SK-N-SH (cell line): ENCODE measurements around the gene C19orf33. TPM values are rescaled to one million over a fixed set of nuclear protein-coding genes. Genes with fewer than 3 reads are reported as not detected.

Experiments
- CTCF ChIA-PET: fragments of 300-600, 350-600 bp; formaldehyde crosslinking; extraction: SDS; loops from one replicate; lab custom pipeline; 2021; lab: Yijun Ruan, JAX
- POLR2A ChIA-PET: fragments of 350-600 bp; sonication (Branson Sonifier 250); formaldehyde crosslinking; extraction: SDS; loops from one replicate; lab custom pipeline; 2020; ENCODE audit warnings: antibody characterized with exemption, inconsistent platforms; lab: Yijun Ruan, JAX
- DNase-seq: peaks from one replicate; pipeline ENCODE4 v3.0.0; 2012
- H2AFZ ChIP-seq: fragments of 200-600 bp; sonication (generic); 2 replicates; pipeline ENCODE4 v1.8.1; 2016; ENCODE audit warnings: antibody characterized with exemption, mild to moderate bottlenecking, low read depth
- H3F3A ChIP-seq: fragments of 200-600 bp; sonication (generic); replicated peaks from 2 replicates; pipeline ENCODE3; 2016; ENCODE audit warnings: antibody characterized with exemption, mild to moderate bottlenecking; ENCODE audit not compliant: insufficient read depth
- H3K27ac ChIP-seq, 2 experiments: fragments of 200-500 bp in 1 of 2; fragments of 200-600 bp in 1 of 2; sonication (Bioruptor generic) in 1 of 2; sonication (generic), shearing (Covaris generic) in 1 of 2; 2 replicates each; pipeline versions ENCODE4 v1.5.1 to v1.6.1; 2014 to 2016; ENCODE audit warnings: low read depth in 2 of 2, inconsistent platforms in 1 of 2, low read length in 1 of 2, mild to moderate bottlenecking in 1 of 2, mixed read lengths in 1 of 2
- H3K27me3 ChIP-seq: fragments of 200-600 bp; sonication (generic), shearing (Covaris generic); 2 replicates; pipeline ENCODE4 v1.6.1; 2016; ENCODE audit warnings: mixed run types; ENCODE audit not compliant: insufficient read depth
- H3K36me3 ChIP-seq, 2 experiments: fragments of 200-500 bp in 1 of 2; fragments of 200-600 bp in 1 of 2; sonication (Bioruptor generic) in 1 of 2; sonication (generic) in 1 of 2; replicated peaks in 1 of 2; 2 replicates each; pipeline versions ENCODE3 to v1.5.1; 2014 to 2016; ENCODE audit warnings: low read length in 1 of 2, mild to moderate bottlenecking in 1 of 2; ENCODE audit not compliant: insufficient read depth in 2 of 2, control insufficient read depth in 1 of 2
- H3K4me1 ChIP-seq, 2 experiments: fragments of 200-500 bp in 1 of 2; fragments of 200-600 bp in 1 of 2; sonication (Bioruptor generic) in 1 of 2; sonication (generic), shearing (Covaris generic) in 1 of 2; 2 replicates each; pipeline versions ENCODE4 v1.5.1 to v1.6.1; 2014 to 2016; ENCODE audit warnings: low read depth in 1 of 2, low read length in 1 of 2, mixed run types in 1 of 2; ENCODE audit not compliant: insufficient read depth in 2 of 2, control insufficient read depth in 1 of 2
- H3K4me2 ChIP-seq: fragments of 200-600 bp; sonication (generic), shearing (Covaris generic); 2 replicates; pipeline ENCODE4 v1.6.1; 2017; ENCODE audit warnings: mixed run types
- H3K4me3 ChIP-seq, 2 experiments: fragments of 200-500 bp in 1 of 2; fragments of 200-600 bp in 1 of 2; sonication (Bioruptor generic) in 1 of 2; sonication (generic), shearing (Covaris generic) in 1 of 2; 2 replicates each; pipeline versions ENCODE4 v1.5.1 to v1.8.1; 2014 to 2016; ENCODE audit warnings: low read depth in 2 of 2, inconsistent platforms in 1 of 2, low read length in 1 of 2, mild to moderate bottlenecking in 1 of 2, mixed read lengths in 1 of 2, moderate library complexity in 1 of 2
- H3K79me2 ChIP-seq: fragments of 200-600 bp; sonication (generic); 2 replicates; pipeline ENCODE4 v1.8.1; 2017; ENCODE audit warnings: mild to moderate bottlenecking; ENCODE audit not compliant: insufficient read depth
- H3K9ac ChIP-seq: fragments of 200-600 bp; sonication (generic); 2 replicates; pipeline ENCODE4 v1.6.1; 2017; ENCODE audit warnings: mixed run types
- H3K9me2 ChIP-seq: fragments of 200-600 bp; sonication (generic); 2 replicates; pipeline ENCODE4 v1.6.1; 2017; ENCODE audit warnings: mixed run types
- H3K9me3 ChIP-seq: fragments of 200-600 bp; sonication (generic); 2 replicates; pipeline ENCODE4 v1.6.1; 2017; ENCODE audit warnings: mixed run types, mild to moderate bottlenecking, moderate library complexity
- H4K20me1 ChIP-seq: fragments of 200-600 bp; sonication (generic); 2 replicates; pipeline ENCODE4 v1.6.1; 2017; ENCODE audit warnings: mild to moderate bottlenecking, mixed run types; ENCODE audit not compliant: insufficient read depth
- CHD2 ChIP-seq: fragments of 150-350 bp; IDR thresholded peaks from 2 replicates; pipeline ENCODE4 v1.6.1; 2018; ENCODE audit warnings: low read length; ENCODE audit not compliant: partially characterized antibody
- EZH2phosphoT487 ChIP-seq: fragments of 200-600 bp; sonication (generic); IDR thresholded peaks from 2 replicates; pipeline ENCODE4 v1.6.1; 2017; ENCODE audit warnings: low read depth, mixed run types, mild to moderate bottlenecking, antibody characterized with exemption, moderate library complexity, borderline replicate concordance
- FOXM1 ChIP-seq: IDR thresholded peaks from 2 replicates; pipeline ENCODE4 v1.4.0; 2012; ENCODE audit warnings: low read depth, mild to moderate bottlenecking
- JUND ChIP-seq: IDR thresholded peaks from 2 replicates; pipeline ENCODE4 v1.4.0; 2012
- MAX ChIP-seq: IDR thresholded peaks from 2 replicates; pipeline ENCODE4 v1.4.0; 2012; ENCODE audit warnings: low read depth
- NFIC ChIP-seq: IDR thresholded peaks from 2 replicates; pipeline ENCODE4 v1.4.0; 2012; ENCODE audit warnings: borderline replicate concordance
- RCOR1 ChIP-seq: fragments of 150-350 bp; IDR thresholded peaks from 2 replicates; pipeline ENCODE4 v1.6.1; 2017; ENCODE audit warnings: antibody characterized with exemption, low read length
- REST ChIP-seq: IDR thresholded peaks from 2 replicates; pipeline ENCODE4 v1.6.1; 2012; ENCODE audit warnings: mild to moderate bottlenecking, low read depth, low read length, moderate library complexity
- RFX5 ChIP-seq: IDR thresholded peaks from 2 replicates; pipeline ENCODE4 v1.6.1; 2012; ENCODE audit warnings: mild to moderate bottlenecking, improper control_type of control experiment, low read length
- TCF12 ChIP-seq: IDR thresholded peaks from 2 replicates; pipeline ENCODE4 v1.4.0; 2012
- WGBS: methylation state at CpG from one replicate; pipeline ENCODE4 v1.1.6; 2017; ENCODE audit warnings: low lambda C conversion rate; 5-methylcytosine and 5-hydroxymethylcytosine counted together
- polyA plus RNA-seq, 3 experiments: library from polyadenylated mRNA; depleted of rRNA; stranded (reverse); fragments of >200 nt; gene quantifications; 2 replicates each; pipeline ENCODE4 v1.2.3, GENCODE V29; 2012
- TF ChIP-seq, protein P1 (sequence below): fragments of 150-350 bp; IDR thresholded peaks from 2 replicates; pipeline ENCODE4 v1.6.1; 2017; ENCODE audit warnings: antibody characterized with exemption, low read length, low read depth, borderline replicate concordance

Gene C19orf33
- polyA plus RNA-seq, 1 of the 3 experiments (the other 2 are of a cell fraction): not detected

GRCh38 chr19:38318660-38319059 is 14.6 kb downstream of the C19orf33 start:
- H3K9ac ChIP-seq: no peak overlapping the region
- H3K79me2 ChIP-seq: peaks cover 18% of the 10 kb centered on the region
- no peaks in the 10 kb centered on the region for H4K20me1 ChIP-seq
- H3F3A ChIP-seq: no peaks in the 10 kb centered on the region
- TF ChIP-seq JUND (no peak), RFX5 (no peak), EZH2phosphoT487 (no peak), CHD2 (no peak), RCOR1 (no peak), MAX (no peak), FOXM1 (no peak), REST (no peak), NFIC (peak; percentile 24; the same call in 1 of the 2 replicates), TCF12 (peak; percentile 12; the same call in 1 of the 2 replicates)
- TF ChIP-seq, protein P1, sequence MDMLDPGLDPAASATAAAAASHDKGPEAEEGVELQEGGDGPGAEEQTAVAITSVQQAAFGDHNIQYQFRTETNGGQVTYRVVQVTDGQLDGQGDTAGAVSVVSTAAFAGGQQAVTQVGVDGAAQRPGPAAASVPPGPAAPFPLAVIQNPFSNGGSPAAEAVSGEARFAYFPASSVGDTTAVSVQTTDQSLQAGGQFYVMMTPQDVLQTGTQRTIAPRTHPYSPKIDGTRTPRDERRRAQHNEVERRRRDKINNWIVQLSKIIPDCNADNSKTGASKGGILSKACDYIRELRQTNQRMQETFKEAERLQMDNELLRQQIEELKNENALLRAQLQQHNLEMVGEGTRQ: no peak
- TF ChIP-seq, all 33 proteins: peak for 2
- peaks cover 0 to 24% of the 10 kb centered on the region in 2 experiments; a peak in 1 of 4 replicates for H3K4me1 ChIP-seq
- DNase-seq: no peak
- 0 out of 2 replicates have a peak, but pooled peaks cover 15% of the 10 kb centered on the region for H3K27me3 ChIP-seq
- H3K9me2 ChIP-seq: no peaks in the 10 kb centered on the region
- no peaks in the 10 kb centered on the region for H3K9me3 ChIP-seq
- 67% methylated on average over 6 of the region's 6 CpGs for WGBS
- CTCF ChIA-PET: interaction anchor here (0.8 to 3.9 kb wide), 7 partner anchors 16 to 416 kb away, joined by 3 to 20 read pairs (median 8); partner anchors contain the start of gene CATSPERG
- no peak overlapping the region for H3K27ac ChIP-seq
- H3K4me3 ChIP-seq: no peak overlapping the region
- H3K36me3 ChIP-seq: no peaks in the 10 kb centered on the region
- POLR2A ChIA-PET: no interaction called here
- H3K4me2 ChIP-seq: no peak overlapping the region
- no peak overlapping the region for H2AFZ ChIP-seq
